HepG2 (cell line): ENCODE measurements around the gene APOA1.
"Not testable (repeated sequence)": the region's sequence is repeated elsewhere in the genome, so short reads cannot be mapped to it uniquely, and the experiment has no call there.

Source experiments
- ADNP ChIP-seq: sonication (generic); formaldehyde crosslinking; IDR thresholded peaks from 2 replicates; pipeline ENCODE4 v1.4.0; 2020; ENCODE audit warnings: missing genetic modification reagents
- CHD4 ChIP-seq: fragments of 200-600 bp; sonication (generic); IDR thresholded peaks from 2 replicates; pipeline ENCODE4 v1.7.0; 2017; ENCODE audit warnings: mild to moderate bottlenecking, low read length, borderline replicate concordance
- E2F5 ChIP-seq: sonication (generic); formaldehyde crosslinking; conservative IDR thresholded peaks from 2 replicates; pipeline ENCODE4 v1.4.0; 2020; ENCODE audit warnings: missing genetic modification reagents
- ZBTB20 ChIP-seq: sonication (generic); formaldehyde crosslinking; IDR thresholded peaks from 2 replicates; pipeline ENCODE4 v1.8.1; 2023; ENCODE audit warnings: missing genetic modification reagents, low read depth, mild to moderate bottlenecking, borderline replicate concordance
- ZNF772 ChIP-seq: sonication (generic); formaldehyde crosslinking; IDR thresholded peaks from 2 replicates; pipeline ENCODE4 v1.5.0; 2020; ENCODE audit warnings: mild to moderate bottlenecking, missing genetic modification reagents
- TF ChIP-seq, protein P1 (sequence below): sonication (generic); formaldehyde crosslinking; IDR thresholded peaks from 2 replicates; pipeline ENCODE4 v1.4.0; 2020; ENCODE audit warnings: missing genetic modification reagents, mild to moderate bottlenecking, borderline replicate concordance
- TF ChIP-seq, protein P2 (sequence below): IDR thresholded peaks from 2 replicates; pipeline ENCODE4 v1.6.1; 2016; ENCODE audit warnings: low read depth

- TF ChIP-seq E2F5 (CRISPR knock-in tag); ZNF772 (CRISPR knock-in tag); ADNP (CRISPR knock-in tag); CHD4; ZBTB20 (CRISPR knock-in tag): not testable (repeated sequence)
- TF ChIP-seq, protein P1, sequence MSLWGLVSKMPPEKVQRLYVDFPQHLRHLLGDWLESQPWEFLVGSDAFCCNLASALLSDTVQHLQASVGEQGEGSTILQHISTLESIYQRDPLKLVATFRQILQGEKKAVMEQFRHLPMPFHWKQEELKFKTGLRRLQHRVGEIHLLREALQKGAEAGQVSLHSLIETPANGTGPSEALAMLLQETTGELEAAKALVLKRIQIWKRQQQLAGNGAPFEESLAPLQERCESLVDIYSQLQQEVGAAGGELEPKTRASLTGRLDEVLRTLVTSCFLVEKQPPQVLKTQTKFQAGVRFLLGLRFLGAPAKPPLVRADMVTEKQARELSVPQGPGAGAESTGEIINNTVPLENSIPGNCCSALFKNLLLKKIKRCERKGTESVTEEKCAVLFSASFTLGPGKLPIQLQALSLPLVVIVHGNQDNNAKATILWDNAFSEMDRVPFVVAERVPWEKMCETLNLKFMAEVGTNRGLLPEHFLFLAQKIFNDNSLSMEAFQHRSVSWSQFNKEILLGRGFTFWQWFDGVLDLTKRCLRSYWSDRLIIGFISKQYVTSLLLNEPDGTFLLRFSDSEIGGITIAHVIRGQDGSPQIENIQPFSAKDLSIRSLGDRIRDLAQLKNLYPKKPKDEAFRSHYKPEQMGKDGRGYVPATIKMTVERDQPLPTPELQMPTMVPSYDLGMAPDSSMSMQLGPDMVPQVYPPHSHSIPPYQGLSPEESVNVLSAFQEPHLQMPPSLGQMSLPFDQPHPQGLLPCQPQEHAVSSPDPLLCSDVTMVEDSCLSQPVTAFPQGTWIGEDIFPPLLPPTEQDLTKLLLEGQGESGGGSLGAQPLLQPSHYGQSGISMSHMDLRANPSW: not testable (repeated sequence)
- TF ChIP-seq, protein P2, sequence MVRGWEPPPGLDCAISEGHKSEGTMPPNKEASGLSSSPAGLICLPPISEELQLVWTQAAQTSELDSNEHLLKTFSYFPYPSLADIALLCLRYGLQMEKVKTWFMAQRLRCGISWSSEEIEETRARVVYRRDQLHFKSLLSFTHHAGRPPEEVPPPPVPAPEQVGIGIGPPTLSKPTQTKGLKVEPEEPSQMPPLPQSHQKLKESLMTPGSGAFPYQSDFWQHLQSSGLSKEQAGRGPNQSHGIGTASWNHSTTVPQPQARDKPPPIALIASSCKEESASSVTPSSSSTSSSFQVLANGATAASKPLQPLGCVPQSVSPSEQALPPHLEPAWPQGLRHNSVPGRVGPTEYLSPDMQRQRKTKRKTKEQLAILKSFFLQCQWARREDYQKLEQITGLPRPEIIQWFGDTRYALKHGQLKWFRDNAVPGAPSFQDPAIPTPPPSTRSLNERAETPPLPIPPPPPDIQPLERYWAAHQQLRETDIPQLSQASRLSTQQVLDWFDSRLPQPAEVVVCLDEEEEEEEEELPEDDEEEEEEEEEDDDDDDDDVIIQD (CRISPR knock-in tag): not testable (repeated sequence)
These were observed 35.8 kb downstream of the APOA1 start for GRCh38 chr11:116801662-116802061.
